Keratinocyte (primary cell): ENCODE data around the gene HPSE2. TPM values are rescaled to one million over a fixed set of nuclear protein-coding genes. Genes with fewer than 3 reads are reported as not detected.
"Not testable (repeated sequence)": the region's sequence is repeated elsewhere in the genome, so short reads cannot be mapped to it uniquely, and the experiment has no call there.

Source experiments
- DNase-seq: peaks from one replicate; pipeline ENCODE4 v3.0.0-alpha.2; 2011; ENCODE audit warnings: low read depth, missing footprints, low spot score
- FAIRE-seq: peaks from 2 replicates; lab custom pipeline; 2011; peaks lifted over from hg19 to GRCh38; lab: Jason Lieb, UNC
- H2AFZ ChIP-seq: 2 replicates; pipeline ENCODE4 v1.6.0; 2012; ENCODE audit warnings: low read length, control low read depth, inconsistent platforms; ENCODE audit not compliant: control insufficient read depth
- H3K27ac ChIP-seq: 2 replicates; pipeline ENCODE4 v1.5.1; 2011; ENCODE audit warnings: low read length; ENCODE audit not compliant: control insufficient read depth, insufficient read depth
- H3K27me3 ChIP-seq: 3 replicates; pipeline ENCODE4 v1.6.0; 2011; ENCODE audit warnings: low read length; ENCODE audit not compliant: control insufficient read depth, insufficient read depth; ENCODE audit errors: extremely low read depth
- H3K36me3 ChIP-seq, 2 experiments: 2 replicates in 1 of 2; 3 replicates in 1 of 2; pipeline ENCODE4 v1.5.1; 2011; ENCODE audit warnings: low read length in 2 of 2, mild to moderate bottlenecking in 1 of 2; ENCODE audit not compliant: control insufficient read depth in 2 of 2, insufficient read depth in 2 of 2; ENCODE audit errors: extremely low read depth in 1 of 2
- H3K4me1 ChIP-seq: 3 replicates; pipeline ENCODE4 v1.5.1; 2011; ENCODE audit warnings: low read length; ENCODE audit not compliant: control insufficient read depth, insufficient read depth; ENCODE audit errors: extremely low read depth
- H3K4me2 ChIP-seq: 3 replicates; pipeline ENCODE4 v1.6.0; 2011; ENCODE audit warnings: low read depth, low read length; ENCODE audit not compliant: control insufficient read depth, insufficient read depth; ENCODE audit errors: extremely low read depth
- H3K4me3 ChIP-seq, 3 experiments: fragments of 200-600 bp in 1 of 3; sonication (generic) in 1 of 3; 2 replicates in 2 of 3; 3 replicates in 1 of 3; pipeline ENCODE4 v1.5.1; 2011 to 2016; ENCODE audit warnings: low read length in 3 of 3, mild to moderate bottlenecking in 3 of 3, control low read depth in 2 of 3, inconsistent platforms in 1 of 3, low read depth in 1 of 3, mixed read lengths in 1 of 3, mixed run types in 1 of 3, moderate library complexity in 1 of 3; ENCODE audit not compliant: control insufficient read depth in 2 of 3, insufficient read depth in 2 of 3; ENCODE audit errors: extremely low read depth in 1 of 3
- H3K79me2 ChIP-seq: 2 replicates; pipeline ENCODE4 v1.6.0; 2012; ENCODE audit warnings: low read length; ENCODE audit not compliant: control insufficient read depth, insufficient read depth
- H3K9ac ChIP-seq: 3 replicates; pipeline ENCODE4 v1.6.0; 2011; ENCODE audit warnings: low read length; ENCODE audit not compliant: control insufficient read depth, insufficient read depth; ENCODE audit errors: extremely low read depth
- H3K9me1 ChIP-seq: 3 replicates; pipeline ENCODE4 v1.6.0; 2011; ENCODE audit warnings: low read length; ENCODE audit not compliant: control insufficient read depth, insufficient read depth; ENCODE audit errors: extremely low read depth
- H3K9me3 ChIP-seq: 2 replicates; pipeline ENCODE4 v1.5.1; 2012; ENCODE audit warnings: low read depth, low read length; ENCODE audit not compliant: control insufficient read depth
- H4K20me1 ChIP-seq: 3 replicates; pipeline ENCODE4 v1.6.0; 2011; ENCODE audit warnings: low read length; ENCODE audit not compliant: control insufficient read depth, insufficient read depth; ENCODE audit errors: extremely low read depth
- CTCF ChIP-seq, 3 experiments: IDR thresholded peaks in 1 of 3; conservative IDR thresholded peaks in 1 of 3; optimal IDR thresholded peaks in 1 of 3; 2 replicates in 2 of 3; 3 replicates in 1 of 3; pipeline versions ENCODE3 to v1.5.1; 2011; ENCODE audit warnings: low read length in 3 of 3, mild to moderate bottlenecking in 3 of 3, moderate library complexity in 2 of 3, control low read depth in 1 of 3, inconsistent platforms in 1 of 3; ENCODE audit not compliant: insufficient read depth in 2 of 3; ENCODE audit errors: extremely low read depth in 1 of 3
- EZH2 ChIP-seq: IDR thresholded peaks from one replicate; pipeline ENCODE4 v1.6.1; 2012; ENCODE audit warnings: inconsistent platforms, mild to moderate bottlenecking, low read length, moderate library complexity
- dilution Hi-C: fragments of 300-500 bp; cut with MboI; formaldehyde crosslinking; loops from one replicate; pipeline ENCODE4 v1.7.0; 2020; ENCODE audit warnings: low sequenced_read_pairs; ENCODE audit not compliant: extremely low pct_ligation_motif_present
- polyA plus RNA-seq, 5 experiments: library from polyadenylated mRNA; depleted of rRNA in 3 of 5; stranded (reverse) in 3 of 5; stranded (forward) in 1 of 5; unstranded in 1 of 5; fragments of >200 nt; gene quantifications; 1 replicate in 1 of 5; 2 replicates in 3 of 5; 3 replicates in 1 of 5; pipeline versions ENCODE4 v1.2.1 to v1.2.3, GENCODE V29; 2011 to 2012; ENCODE audit warnings: missing spikeins in 2 of 5, low read depth in 1 of 5, low replicate concordance in 1 of 5

The HPSE2 gene
- polyA plus RNA-seq, 1 donor (not counting 4 experiments of a cell fraction or from before 2014, with no cell fraction given): 0.01 TPM

- DNase-seq: no peak
- no peaks in the 10 kb centered on the region for H3K9me3 ChIP-seq
- no peak overlapping the region for H3K4me2 ChIP-seq
- TF ChIP-seq CTCF (optimal IDR thresholded peaks at IDR 0.05 in 1 of 3, IDR thresholded peaks at IDR 0.05 in 1 of 3, conservative IDR thresholded peaks at IDR 0.05 in 1 of 3; ENCODE audit: extremely low read depth in 1 of 3, insufficient read depth in 2 of 3, low read length in 3 of 3) (no peak), EZH2 (no peak)
- H2AFZ ChIP-seq: no peak overlapping the region
- FAIRE-seq: no peak
- H3K9me1 ChIP-seq: no peaks in the 10 kb centered on the region
- H3K4me3 ChIP-seq: no peak overlapping the region
- H3K4me1 ChIP-seq: no peaks in the 10 kb centered on the region
- H3K27ac ChIP-seq: no peak overlapping the region
- dilution Hi-C loops: no loop called here
- no peaks in the 10 kb centered on the region for H4K20me1 ChIP-seq
- H3K27me3 ChIP-seq: no peaks in the 10 kb centered on the region
- H3K9ac ChIP-seq: no peak overlapping the region
- H3K79me2 ChIP-seq: no peaks in the 10 kb centered on the region
- no peaks in the 10 kb centered on the region for H3K36me3 ChIP-seq
Observed at GRCh38 chr10:98509745-98510144, 725.9 kb downstream of the HPSE2 start.

GRCh38 chr10:98502535-98502934, 733.1 kb downstream of the HPSE2 start:
- H3K9me1 ChIP-seq, H2AFZ ChIP-seq, dilution Hi-C loops, H4K20me1 ChIP-seq, H3K4me3 ChIP-seq, H3K36me3 ChIP-seq, H3K27me3 ChIP-seq, FAIRE-seq, H3K9ac ChIP-seq, H3K4me2 ChIP-seq, H3K9me3 ChIP-seq, H3K4me1 ChIP-seq, H3K79me2 ChIP-seq, H3K27ac ChIP-seq, DNase-seq: not testable (repeated sequence)

- Histone ChIP-seq H3K9me3 (no peaks in the 10 kb centered on the region), H3K36me3 (no peaks in the 10 kb centered on the region), H3K27ac (no peak overlapping the region), H4K20me1 (no peaks in the 10 kb centered on the region), H2AFZ (no peak overlapping the region), H3K9me1 (no peaks in the 10 kb centered on the region), H3K4me3 (no peak overlapping the region), H3K9ac (no peak overlapping the region), H3K4me1 (no peaks in the 10 kb centered on the region), H3K4me2 (no peak overlapping the region), H3K79me2 (no peaks in the 10 kb centered on the region), H3K27me3 (no peaks in the 10 kb centered on the region)
- DNase-seq (no peak), FAIRE-seq (no peak)
- dilution Hi-C loops: no loop called here
- no peak for TF ChIP-seq EZH2
- no peak for TF ChIP-seq CTCF (optimal IDR thresholded peaks at IDR 0.05 in 1 of 3, IDR thresholded peaks at IDR 0.05 in 1 of 3, conservative IDR thresholded peaks at IDR 0.05 in 1 of 3; ENCODE audit: extremely low read depth in 1 of 3, insufficient read depth in 2 of 3, low read length in 3 of 3)
Observed at GRCh38 chr10:98492763-98493162, 742.9 kb downstream of the HPSE2 start.
